GM23338 (cell line): ENCODE results near the gene IDH2. TPM values are rescaled to one million over a fixed set of nuclear protein-coding genes. Genes with fewer than 3 reads are reported as not detected.

ENCODE experiments used
- ATAC-seq: fragments of 200-7000 bp; cut with Tn5 transposase; 3 replicates; pipeline ENCODE4 v1.9.1; 2020
- DNase-seq: peaks from one replicate; pipeline ENCODE4 v3.0.0-alpha.2; 2015; ENCODE audit warnings: low spot score
- H2AFZ ChIP-seq: fragments of 200-600 bp; sonication (generic); 2 replicates; pipeline ENCODE4 v1.8.0; 2016; ENCODE audit warnings: antibody characterized with exemption, mild to moderate bottlenecking, moderate library complexity
- H3F3A ChIP-seq: fragments of 200-600 bp; sonication (generic); replicated peaks from 2 replicates; pipeline ENCODE4 v1.8.0; 2017; ENCODE audit warnings: antibody characterized with exemption, mixed run types, low read depth
- H3K27ac ChIP-seq: fragments of 200-600 bp; sonication (generic); 2 replicates; pipeline ENCODE4 v1.6.1; 2016; ENCODE audit warnings: low read depth
- H3K27me3 ChIP-seq: fragments of 200-600 bp; sonication (generic); 2 replicates; pipeline ENCODE4 v1.8.0; 2016; ENCODE audit warnings: mild to moderate bottlenecking, mixed run types, moderate library complexity; ENCODE audit not compliant: insufficient read depth
- H3K36me3 ChIP-seq: fragments of 200-600 bp; sonication (generic); 2 replicates; pipeline ENCODE4 v1.8.0; 2016; ENCODE audit warnings: mild to moderate bottlenecking; ENCODE audit not compliant: insufficient read depth
- H3K4me1 ChIP-seq: fragments of 200-600 bp; sonication (generic); 2 replicates; pipeline ENCODE4 v1.8.0; 2016; ENCODE audit warnings: mild to moderate bottlenecking, moderate library complexity; ENCODE audit not compliant: insufficient read depth
- H3K4me2 ChIP-seq: fragments of 200-600 bp; sonication (generic); 2 replicates; pipeline ENCODE4 v1.7.1; 2017; ENCODE audit warnings: mixed run types
- H3K4me3 ChIP-seq: fragments of 200-600 bp; sonication (generic); 2 replicates; pipeline ENCODE4 v1.6.1; 2016; ENCODE audit warnings: mixed run types
- H3K79me2 ChIP-seq: fragments of 200-600 bp; sonication (generic); replicated peaks from 2 replicates; pipeline ENCODE4 v1.8.0; 2017; ENCODE audit warnings: mild to moderate bottlenecking; ENCODE audit not compliant: insufficient read depth
- H3K9me2 ChIP-seq: fragments of 200-600 bp; sonication (generic); 2 replicates; pipeline ENCODE4 v1.8.0; 2017; ENCODE audit not compliant: insufficient read depth
- H4K20me1 ChIP-seq: fragments of 200-600 bp; sonication (generic); replicated peaks from 2 replicates; pipeline ENCODE4 v1.8.0; 2017; ENCODE audit warnings: mild to moderate bottlenecking; ENCODE audit not compliant: insufficient read depth
- H3K27ac Mint-ChIP-seq: 2 replicates; pipeline ENCODE4 v1.8.0; 2020; ENCODE audit warnings: inconsistent platforms, mild to moderate bottlenecking, moderate library complexity, mixed read lengths
- H3K27me3 Mint-ChIP-seq: 3 replicates; pipeline ENCODE4 v1.8.0; 2022; ENCODE audit warnings: low read depth, mild to moderate bottlenecking, moderate library complexity, mixed read lengths, inconsistent platforms; ENCODE audit not compliant: insufficient read depth, poor library complexity
- H3K36me3 Mint-ChIP-seq: 3 replicates; pipeline ENCODE4 v1.8.0; 2021; ENCODE audit warnings: low read depth, mild to moderate bottlenecking, inconsistent platforms, moderate library complexity, mixed read lengths
- H3K4me1 Mint-ChIP-seq: 3 replicates; pipeline ENCODE4 v1.8.0; 2020; ENCODE audit warnings: mild to moderate bottlenecking, inconsistent platforms, mixed read lengths
- H3K4me3 Mint-ChIP-seq: 3 replicates; pipeline ENCODE4 v1.8.0; 2021; ENCODE audit warnings: moderate library complexity, mild to moderate bottlenecking, inconsistent platforms, mixed read lengths
- H3K9me3 Mint-ChIP-seq: 3 replicates; pipeline ENCODE4 v1.8.0; 2020; ENCODE audit warnings: moderate library complexity, mild to moderate bottlenecking, inconsistent platforms, mixed read lengths
- CTCF ChIP-seq, 2 experiments: fragments of 200-600 bp in 1 of 2; sonication (generic) in 1 of 2; conservative IDR thresholded peaks; 2 replicates each; pipeline versions ENCODE4 v1.5.1 to v1.6.1; 2016 to 2017; ENCODE audit warnings: antibody characterized with exemption in 2 of 2, low read depth in 2 of 2, mild to moderate bottlenecking in 2 of 2, moderate library complexity in 1 of 2
- EZH2 ChIP-seq: fragments of 200-600 bp; sonication (generic); IDR thresholded peaks from one replicate; pipeline ENCODE4 v1.8.0; 2017; ENCODE audit warnings: antibody characterized with exemption, mild to moderate bottlenecking, low read depth; ENCODE audit not compliant: unreplicated experiment
- EZH2phosphoT487 ChIP-seq: fragments of 200-600 bp; sonication (generic); IDR thresholded peaks from one replicate; pipeline ENCODE4 v1.8.1; 2018; ENCODE audit warnings: antibody characterized with exemption; ENCODE audit not compliant: unreplicated experiment
- JUNB ChIP-seq: IDR thresholded peaks from one replicate; pipeline ENCODE4 v1.6.1; 2016; ENCODE audit warnings: antibody characterized with exemption; ENCODE audit not compliant: unreplicated experiment
- NANOG ChIP-seq: IDR thresholded peaks from 2 replicates; pipeline ENCODE4 v1.6.1; 2016; ENCODE audit warnings: antibody characterized with exemption, borderline replicate concordance
- STAT1 ChIP-seq: IDR thresholded peaks from one replicate; pipeline ENCODE4 v1.6.1; 2016; ENCODE audit warnings: antibody characterized with exemption; ENCODE audit not compliant: unreplicated experiment
- ZNF331 ChIP-seq: fragments of 250-450 bp; sonication (Bioruptor Pico); IDR thresholded peaks from 2 replicates; pipeline ENCODE4 v1.5.0; 2020; ENCODE audit warnings: low read depth, mild to moderate bottlenecking, moderate library complexity
- polyA plus RNA-seq: library from polyadenylated mRNA; unstranded; fragments of >200 nt; fragmentation: Nextera tagmentation; extraction: Ambion mirVana; gene quantifications from 2 replicates; pipeline ENCODE4 v1.2.1, GENCODE V29; 2016
- total RNA-seq: library from RNA; depleted of rRNA; stranded (reverse); fragments of >200 nt; shearing (Covaris generic); gene quantifications from 2 replicates; pipeline ENCODE4 v1.2.3, GENCODE V29; 2014
- TF ChIP-seq, protein P1 (sequence below): IDR thresholded peaks from one replicate; pipeline ENCODE4 v1.6.1; 2018; ENCODE audit warnings: antibody characterized with exemption; ENCODE audit not compliant: unreplicated experiment
- TF ChIP-seq, protein P2 (sequence below): fragments of 250-450 bp; sonication (Bioruptor Pico); IDR thresholded peaks from 2 replicates; pipeline ENCODE4 v1.5.0; 2020; ENCODE audit warnings: mild to moderate bottlenecking, moderate library complexity

Gene IDH2
- total and polyA plus RNA-seq, 2 experiments from 2014 or later: 54.9 to 64.0 TPM

DNA sequence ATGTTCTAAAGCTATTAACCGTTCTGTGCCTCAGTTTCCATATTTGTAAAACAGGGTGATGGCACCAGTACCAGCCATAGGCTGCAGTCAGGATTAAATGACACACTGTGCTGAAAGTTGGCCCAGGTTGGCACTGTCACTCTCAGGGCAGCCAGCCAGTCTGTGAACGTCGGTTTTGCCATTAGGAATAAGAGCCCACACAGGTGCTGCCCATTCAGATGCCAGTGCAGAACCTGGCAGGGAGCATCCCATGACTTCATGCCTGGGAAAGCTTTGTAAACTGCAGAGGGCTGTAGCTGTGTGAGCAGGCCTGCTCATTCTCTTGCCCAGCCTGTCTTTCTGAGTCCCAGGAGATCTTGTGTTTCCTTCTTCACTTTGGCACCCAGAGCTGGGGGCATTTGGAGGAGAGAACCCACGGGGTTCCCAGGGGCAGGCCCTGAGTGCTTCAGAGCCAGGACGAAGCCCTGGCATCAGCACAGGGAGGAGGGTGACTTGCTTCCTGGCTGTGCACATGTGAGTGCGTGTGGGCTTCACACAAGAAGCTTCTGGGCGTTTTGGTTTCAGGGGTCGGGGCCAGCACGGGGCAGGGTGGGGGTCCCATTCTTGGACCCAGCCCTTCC lies 54.2 kb downstream of the IDH2 start:
- H3K27me3 Mint-ChIP-seq: peaks cover 8% of the 10 kb centered on the region
- no peak overlapping the region for H3K4me3 Mint-ChIP-seq
- no peak overlapping the region for H3K4me2 ChIP-seq
- H3K9me3 Mint-ChIP-seq: no peaks in the 10 kb centered on the region
- H3K36me3 ChIP-seq: no peaks in the 10 kb centered on the region
- ATAC-seq: no peak
- H3K4me3 ChIP-seq: no peak overlapping the region
- no peaks in the 10 kb centered on the region for H3K9me2 ChIP-seq
- no peaks in the 10 kb centered on the region for H3K27me3 ChIP-seq
- peaks cover 25% of the 10 kb centered on the region for H3K4me1 Mint-ChIP-seq
- no peaks in the 10 kb centered on the region; the same call in 1 of the 2 replicates for H4K20me1 ChIP-seq
- no peaks in the 10 kb centered on the region for H3F3A ChIP-seq
- no peaks in the 10 kb centered on the region; the same call in 1 of the 2 replicates for H3K79me2 ChIP-seq
- H3K36me3 Mint-ChIP-seq: no peaks in the 10 kb centered on the region; the same call in 2 of the 3 replicates
- no peak overlapping the region for H3K27ac Mint-ChIP-seq
- DNase-seq: no peak
- no peak overlapping the region for H2AFZ ChIP-seq
- H3K27ac ChIP-seq: no peak overlapping the region
- H3K4me1 ChIP-seq: no peaks in the 10 kb centered on the region; the same call in 1 of the 2 replicates
- TF ChIP-seq CTCF (conservative IDR thresholded peaks at IDR 0.05; ENCODE audit: low read depth in 2 of 2) (no peak), ZNF331 (CRISPR knock-in tag) (no peak), JUNB (no peak), NANOG (no peak), EZH2phosphoT487 (no peak), EZH2 (no peak), STAT1 (no peak)
- TF ChIP-seq, protein P1, sequence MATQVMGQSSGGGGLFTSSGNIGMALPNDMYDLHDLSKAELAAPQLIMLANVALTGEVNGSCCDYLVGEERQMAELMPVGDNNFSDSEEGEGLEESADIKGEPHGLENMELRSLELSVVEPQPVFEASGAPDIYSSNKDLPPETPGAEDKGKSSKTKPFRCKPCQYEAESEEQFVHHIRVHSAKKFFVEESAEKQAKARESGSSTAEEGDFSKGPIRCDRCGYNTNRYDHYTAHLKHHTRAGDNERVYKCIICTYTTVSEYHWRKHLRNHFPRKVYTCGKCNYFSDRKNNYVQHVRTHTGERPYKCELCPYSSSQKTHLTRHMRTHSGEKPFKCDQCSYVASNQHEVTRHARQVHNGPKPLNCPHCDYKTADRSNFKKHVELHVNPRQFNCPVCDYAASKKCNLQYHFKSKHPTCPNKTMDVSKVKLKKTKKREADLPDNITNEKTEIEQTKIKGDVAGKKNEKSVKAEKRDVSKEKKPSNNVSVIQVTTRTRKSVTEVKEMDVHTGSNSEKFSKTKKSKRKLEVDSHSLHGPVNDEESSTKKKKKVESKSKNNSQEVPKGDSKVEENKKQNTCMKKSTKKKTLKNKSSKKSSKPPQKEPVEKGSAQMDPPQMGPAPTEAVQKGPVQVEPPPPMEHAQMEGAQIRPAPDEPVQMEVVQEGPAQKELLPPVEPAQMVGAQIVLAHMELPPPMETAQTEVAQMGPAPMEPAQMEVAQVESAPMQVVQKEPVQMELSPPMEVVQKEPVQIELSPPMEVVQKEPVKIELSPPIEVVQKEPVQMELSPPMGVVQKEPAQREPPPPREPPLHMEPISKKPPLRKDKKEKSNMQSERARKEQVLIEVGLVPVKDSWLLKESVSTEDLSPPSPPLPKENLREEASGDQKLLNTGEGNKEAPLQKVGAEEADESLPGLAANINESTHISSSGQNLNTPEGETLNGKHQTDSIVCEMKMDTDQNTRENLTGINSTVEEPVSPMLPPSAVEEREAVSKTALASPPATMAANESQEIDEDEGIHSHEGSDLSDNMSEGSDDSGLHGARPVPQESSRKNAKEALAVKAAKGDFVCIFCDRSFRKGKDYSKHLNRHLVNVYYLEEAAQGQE: no peak
- TF ChIP-seq, protein P2, sequence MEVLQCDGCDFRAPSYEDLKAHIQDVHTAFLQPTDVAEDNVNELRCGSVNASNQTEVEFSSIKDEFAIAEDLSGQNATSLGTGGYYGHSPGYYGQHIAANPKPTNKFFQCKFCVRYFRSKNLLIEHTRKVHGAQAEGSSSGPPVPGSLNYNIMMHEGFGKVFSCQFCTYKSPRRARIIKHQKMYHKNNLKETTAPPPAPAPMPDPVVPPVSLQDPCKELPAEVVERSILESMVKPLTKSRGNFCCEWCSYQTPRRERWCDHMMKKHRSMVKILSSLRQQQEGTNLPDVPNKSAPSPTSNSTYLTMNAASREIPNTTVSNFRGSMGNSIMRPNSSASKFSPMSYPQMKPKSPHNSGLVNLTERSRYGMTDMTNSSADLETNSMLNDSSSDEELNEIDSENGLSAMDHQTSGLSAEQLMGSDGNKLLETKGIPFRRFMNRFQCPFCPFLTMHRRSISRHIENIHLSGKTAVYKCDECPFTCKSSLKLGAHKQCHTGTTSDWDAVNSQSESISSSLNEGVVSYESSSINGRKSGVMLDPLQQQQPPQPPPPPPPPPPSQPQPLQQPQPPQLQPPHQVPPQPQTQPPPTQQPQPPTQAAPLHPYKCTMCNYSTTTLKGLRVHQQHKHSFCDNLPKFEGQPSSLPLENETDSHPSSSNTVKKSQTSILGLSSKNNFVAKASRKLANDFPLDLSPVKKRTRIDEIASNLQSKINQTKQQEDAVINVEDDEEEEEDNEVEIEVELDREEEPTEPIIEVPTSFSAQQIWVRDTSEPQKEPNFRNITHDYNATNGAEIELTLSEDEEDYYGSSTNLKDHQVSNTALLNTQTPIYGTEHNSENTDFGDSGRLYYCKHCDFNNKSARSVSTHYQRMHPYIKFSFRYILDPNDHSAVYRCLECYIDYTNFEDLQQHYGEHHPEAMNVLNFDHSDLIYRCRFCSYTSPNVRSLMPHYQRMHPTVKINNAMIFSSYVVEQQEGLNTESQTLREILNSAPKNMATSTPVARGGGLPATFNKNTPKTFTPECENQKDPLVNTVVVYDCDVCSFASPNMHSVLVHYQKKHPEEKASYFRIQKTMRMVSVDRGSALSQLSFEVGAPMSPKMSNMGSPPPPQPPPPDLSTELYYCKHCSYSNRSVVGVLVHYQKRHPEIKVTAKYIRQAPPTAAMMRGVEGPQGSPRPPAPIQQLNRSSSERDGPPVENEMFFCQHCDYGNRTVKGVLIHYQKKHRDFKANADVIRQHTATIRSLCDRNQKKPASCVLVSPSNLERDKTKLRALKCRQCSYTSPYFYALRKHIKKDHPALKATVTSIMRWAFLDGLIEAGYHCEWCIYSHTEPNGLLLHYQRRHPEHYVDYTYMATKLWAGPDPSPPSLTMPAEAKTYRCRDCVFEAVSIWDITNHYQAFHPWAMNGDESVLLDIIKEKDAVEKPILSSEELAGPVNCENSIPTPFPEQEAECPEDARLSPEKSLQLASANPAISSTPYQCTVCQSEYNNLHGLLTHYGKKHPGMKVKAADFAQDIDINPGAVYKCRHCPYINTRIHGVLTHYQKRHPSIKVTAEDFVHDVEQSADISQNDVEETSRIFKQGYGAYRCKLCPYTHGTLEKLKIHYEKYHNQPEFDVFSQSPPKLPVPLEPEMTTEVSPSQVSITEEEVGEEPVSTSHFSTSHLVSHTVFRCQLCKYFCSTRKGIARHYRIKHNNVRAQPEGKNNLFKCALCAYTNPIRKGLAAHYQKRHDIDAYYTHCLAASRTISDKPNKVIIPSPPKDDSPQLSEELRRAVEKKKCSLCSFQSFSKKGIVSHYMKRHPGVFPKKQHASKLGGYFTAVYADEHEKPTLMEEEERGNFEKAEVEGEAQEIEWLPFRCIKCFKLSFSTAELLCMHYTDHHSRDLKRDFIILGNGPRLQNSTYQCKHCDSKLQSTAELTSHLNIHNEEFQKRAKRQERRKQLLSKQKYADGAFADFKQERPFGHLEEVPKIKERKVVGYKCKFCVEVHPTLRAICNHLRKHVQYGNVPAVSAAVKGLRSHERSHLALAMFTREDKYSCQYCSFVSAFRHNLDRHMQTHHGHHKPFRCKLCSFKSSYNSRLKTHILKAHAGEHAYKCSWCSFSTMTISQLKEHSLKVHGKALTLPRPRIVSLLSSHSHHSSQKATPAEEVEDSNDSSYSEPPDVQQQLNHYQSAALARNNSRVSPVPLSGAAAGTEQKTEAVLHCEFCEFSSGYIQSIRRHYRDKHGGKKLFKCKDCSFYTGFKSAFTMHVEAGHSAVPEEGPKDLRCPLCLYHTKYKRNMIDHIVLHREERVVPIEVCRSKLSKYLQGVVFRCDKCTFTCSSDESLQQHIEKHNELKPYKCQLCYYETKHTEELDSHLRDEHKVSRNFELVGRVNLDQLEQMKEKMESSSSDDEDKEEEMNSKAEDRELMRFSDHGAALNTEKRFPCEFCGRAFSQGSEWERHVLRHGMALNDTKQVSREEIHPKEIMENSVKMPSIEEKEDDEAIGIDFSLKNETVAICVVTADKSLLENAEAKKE (CRISPR knock-in tag): no peak
